ENCODE measurements around the gene RCAN1. TPM values are rescaled to one million over a fixed set of nuclear protein-coding genes. Genes with fewer than 3 reads are reported as not detected.

The RCAN1 gene
- total and polyA plus RNA-seq, 9 of the 15 experiments (the other 6 are each of a cell fraction or from before 2014, with no cell fraction given), result 4.4 to 16.5 (median 12.3) TPM

DNA sequence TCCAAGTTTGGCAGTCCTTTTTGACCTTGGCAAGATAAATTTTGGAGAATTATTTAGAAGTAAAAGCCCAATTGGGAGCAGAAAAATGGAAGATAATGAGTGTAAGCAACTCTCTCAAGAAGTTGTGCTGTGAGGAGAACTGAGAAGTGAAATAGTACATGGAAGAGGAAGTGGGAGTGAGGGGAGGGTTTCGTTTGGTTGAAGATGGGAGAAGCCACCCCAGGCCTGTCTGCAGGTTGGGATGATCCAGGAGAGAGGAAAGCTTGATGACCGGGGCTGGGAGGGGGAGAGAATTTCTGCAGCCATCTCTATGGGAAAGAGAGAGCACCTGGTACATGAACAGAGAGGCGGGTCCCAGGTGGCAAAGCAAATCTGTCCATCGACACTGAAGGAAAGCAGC lies 8.6 kb upstream of the RCAN1 start:
- WGBS (ENCODE audit: insufficient coverage, low coverage, missing lambda C conversion rate), result 2% methylated on average over 4 of the region's 4 CpGs
- Histone ChIP-seq H2AFZ (ENCODE audit: low read depth, low read length) (no peak overlapping the region), H3K27ac (ENCODE audit: extremely low read depth, low read depth, low read length) (no peak overlapping the region), H3K4me1 (replicated peaks in 1 of 2; ENCODE audit: control insufficient read depth in 2 of 2, insufficient read depth in 2 of 2, low read length in 2 of 2) (no peaks in the 10 kb centered on the region), H3K9ac (ENCODE audit: insufficient read depth in 1 of 2, low read depth in 2 of 2, low read length in 2 of 2) (no peak overlapping the region), H3K9me1 (ENCODE audit: control insufficient read depth, insufficient read depth, low read length) (no peaks in the 10 kb centered on the region), H3K27me3 (ENCODE audit: control insufficient read depth in 2 of 2, insufficient read depth in 2 of 2, low read length in 2 of 2) (peaks cover 12 to 32% of the 10 kb centered on the region in 2 experiments; a peak in 4 of 5 replicates), H3K4me2 (ENCODE audit: insufficient read depth, low read length) (no peak overlapping the region), H4K20me1 (replicated peaks; ENCODE audit: control insufficient read depth, insufficient read depth, low read length) (no peaks in the 10 kb centered on the region), H3K4me3 (no peak overlapping the region), H3K79me2 (ENCODE audit: control insufficient read depth, insufficient read depth, low read length) (no peaks in the 10 kb centered on the region), H3K36me3 (ENCODE audit: control insufficient read depth, insufficient read depth, low read length) (no peaks in the 10 kb centered on the region), H3K9me3 (replicated peaks; ENCODE audit: control insufficient read depth, insufficient read depth, low read depth, low read length) (no peaks in the 10 kb centered on the region)
- POLR2A ChIA-PET, result interaction anchor here (1.3 kb wide), 1 partner anchor 11 kb away, joined by 6 read pairs; no protein-coding TSS in a partner anchor
- intact Hi-C loops (cut with micrococcal nuclease), result no loop called here
- ATAC-seq (no peak), FAIRE-seq (no peak), DNase-seq (ENCODE audit: extremely low read depth in 1 of 4, low spot score in 3 of 4) (no peak)
- in situ Hi-C loops (cut with MboI), result no loop called here
- TF ChIP-seq SPI1 (IDR thresholded peaks at IDR 0.05; ENCODE audit: borderline replicate concordance, low read depth, low read length), result peak; percentile 74; the same call in 1 of the 2 replicates
- TF ChIP-seq POLR2H (tag; IDR thresholded peaks at IDR 0.05; ENCODE audit: low read depth), result no peak
- no TSS peak for BruUV-seq (replicated peaks)
- CTCF ChIA-PET (ENCODE audit: low intra/inter-chr PET ratio), result no interaction called here

DNA sequence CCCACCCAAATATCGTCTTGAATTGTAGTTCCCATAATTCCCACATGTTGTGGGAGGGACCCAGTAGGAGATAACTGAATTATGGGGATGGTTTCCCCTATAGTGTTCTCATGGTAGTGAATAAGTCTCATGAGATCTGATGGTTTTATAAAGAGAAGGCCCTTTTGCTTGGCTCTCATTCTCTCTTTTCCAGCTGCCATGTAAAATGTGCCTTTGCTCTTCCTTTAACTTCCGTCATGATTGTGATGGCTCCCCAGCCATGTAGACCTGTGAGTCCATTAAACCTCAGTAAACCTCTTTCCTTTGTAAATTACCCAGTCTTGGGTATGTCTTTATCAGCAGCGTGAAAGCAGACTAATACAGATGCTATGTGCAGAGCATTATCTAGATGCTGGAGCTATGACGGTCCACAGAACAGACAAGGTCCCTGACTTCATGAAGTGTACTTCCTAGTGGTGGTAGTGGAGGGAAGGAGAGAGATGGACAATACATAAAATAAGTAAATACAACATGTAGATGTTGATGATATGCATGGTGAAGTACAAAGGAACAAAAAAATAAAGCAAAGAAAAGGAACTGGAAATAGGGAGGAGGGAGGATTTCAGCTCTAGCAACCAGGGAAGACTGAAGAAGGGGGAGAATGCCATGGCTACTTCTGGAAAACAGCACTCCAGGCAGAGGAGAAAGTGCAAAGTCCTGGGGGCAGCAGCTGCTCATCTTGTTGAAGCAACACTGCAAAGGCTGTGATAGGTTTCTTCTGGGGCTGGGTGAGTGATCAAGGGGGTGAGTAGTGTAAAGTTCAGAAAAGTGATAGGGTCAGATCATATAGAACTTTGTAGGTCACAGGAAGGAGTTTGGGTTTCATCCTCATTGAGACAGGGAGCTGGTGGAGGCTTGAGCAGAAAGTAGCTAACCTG lies 6.8 kb upstream of the RCAN1 start:
- Histone ChIP-seq H3K4me1 (replicated peaks in 1 of 2; ENCODE audit: control insufficient read depth in 2 of 2, insufficient read depth in 2 of 2, low read length in 2 of 2) (no peaks in the 10 kb centered on the region), H3K9ac (ENCODE audit: insufficient read depth in 1 of 2, low read depth in 2 of 2, low read length in 2 of 2) (no peak overlapping the region), H3K9me1 (ENCODE audit: control insufficient read depth, insufficient read depth, low read length) (no peaks in the 10 kb centered on the region), H3K27ac (ENCODE audit: extremely low read depth, low read depth, low read length) (no peak overlapping the region), H3K79me2 (ENCODE audit: control insufficient read depth, insufficient read depth, low read length) (no peaks in the 10 kb centered on the region), H3K9me3 (replicated peaks; ENCODE audit: control insufficient read depth, insufficient read depth, low read depth, low read length) (no peaks in the 10 kb centered on the region), H3K4me2 (ENCODE audit: insufficient read depth, low read length) (no peak overlapping the region), H4K20me1 (replicated peaks; ENCODE audit: control insufficient read depth, insufficient read depth, low read length) (no peaks in the 10 kb centered on the region), H2AFZ (ENCODE audit: low read depth, low read length) (no peak overlapping the region), H3K4me3 (no peak overlapping the region), H3K27me3 (ENCODE audit: control insufficient read depth in 2 of 2, insufficient read depth in 2 of 2, low read length in 2 of 2) (peaks cover 12 to 41% of the 10 kb centered on the region in 2 experiments), H3K36me3 (ENCODE audit: control insufficient read depth, insufficient read depth, low read length) (no peaks in the 10 kb centered on the region)
- BruUV-seq (replicated peaks), result no TSS peak
- in situ Hi-C loops (cut with MboI), result no loop called here
- ChIA-PET CTCF (ENCODE audit: low intra/inter-chr PET ratio) (no interaction called here), POLR2A (interaction anchor here (0.7 to 1.3 kb wide), 3 partner anchors 10 to 267 kb away, joined by 3 to 4 read pairs (median 4); no protein-coding TSS in a partner anchor)
- TF ChIP-seq ZNF431 (CRISPR knock-in tag; IDR thresholded peaks at IDR 0.05), result peak; percentile 91
- TF ChIP-seq ARID2 (IDR thresholded peaks at IDR 0.05), result no peak
- FAIRE-seq (no peak), ATAC-seq (no peak), DNase-seq (ENCODE audit: extremely low read depth in 1 of 4, low spot score in 3 of 4) (no peak)
- intact Hi-C loops (cut with micrococcal nuclease), result no loop called here
- WGBS (ENCODE audit: insufficient coverage, low coverage, missing lambda C conversion rate), result 9% methylated on average over 4 of the region's 4 CpGs
